ENCODE data around the gene LEO1. TPM values are rescaled to one million over a fixed set of nuclear protein-coding genes. Genes with fewer than 3 reads are reported as not detected.
A peak's percentile ranks its signal among the peaks of the same experiment; 100 is the strongest.

The LEO1 gene
- total RNA-seq, 1 donor: 28.1 TPM

DNA sequence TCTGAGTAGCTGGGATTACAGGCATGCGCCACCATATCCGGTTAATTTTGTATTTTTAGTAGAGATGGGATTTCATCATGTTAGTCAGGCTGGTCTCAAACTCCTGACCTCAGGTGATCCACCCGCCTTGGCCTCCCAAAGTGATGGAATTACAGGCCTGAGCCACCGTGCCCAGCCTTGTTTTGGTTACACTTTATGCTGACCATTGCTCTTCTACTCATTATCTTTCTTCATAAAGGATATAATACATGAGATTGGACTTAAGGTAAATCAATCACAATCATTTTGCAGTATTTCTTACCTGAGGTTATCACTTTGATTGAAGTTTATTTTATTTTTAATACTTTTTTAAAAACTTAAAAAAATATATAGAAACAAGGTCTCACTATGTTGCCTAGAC, 2.2 kb upstream of the LEO1 start:
- TF ChIP-seq CTCF (IDR thresholded peaks at IDR 0.05; ENCODE audit: insufficient read depth, low read depth, low read length): no peak
- DNase-seq (ENCODE audit: low read depth): no peak
- no peak overlapping the region for H3K4me3 ChIP-seq (ENCODE audit: low read depth, low read length)

DNA sequence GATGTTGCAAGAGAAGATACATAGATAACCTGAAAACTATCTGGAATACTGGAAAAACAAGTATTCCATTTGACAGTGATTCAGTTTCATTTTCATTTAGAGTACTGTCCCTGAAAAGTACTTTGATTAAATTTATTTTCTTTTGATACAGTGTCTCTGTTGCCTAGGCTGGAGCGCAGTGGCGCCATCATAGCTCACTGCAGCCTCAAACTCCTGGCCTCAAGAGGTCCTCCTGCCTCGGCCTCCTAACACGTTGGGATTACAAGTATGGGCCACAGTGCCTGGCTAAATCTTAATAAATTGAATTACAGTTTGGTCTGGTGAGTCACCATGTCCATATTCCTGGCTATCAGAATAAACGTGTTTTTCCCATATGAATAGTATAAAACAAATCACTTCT, 1.6 kb upstream of the LEO1 start:
- DNase-seq (ENCODE audit: low read depth): no peak
- no peak for TF ChIP-seq CTCF (IDR thresholded peaks at IDR 0.05; ENCODE audit: insufficient read depth, low read depth, low read length)
- no peak overlapping the region for H3K4me3 ChIP-seq (ENCODE audit: low read depth, low read length)

DNA sequence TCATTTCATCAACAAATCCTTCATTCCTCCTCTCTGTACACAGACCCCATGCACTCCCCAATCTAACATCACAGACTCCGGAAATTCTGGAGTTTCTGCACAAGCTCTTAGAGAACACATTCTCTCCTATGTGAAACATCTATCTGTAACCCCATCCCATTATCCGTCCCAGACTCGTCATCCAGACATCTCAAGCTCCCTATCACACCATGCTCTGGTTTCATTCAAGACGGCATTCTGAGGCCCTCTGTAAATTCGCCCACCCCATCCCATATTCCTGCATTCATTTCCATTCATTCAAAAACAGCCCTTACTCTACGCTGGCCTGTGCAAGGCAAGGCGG, 575 bp downstream of the LEO1 start:
- no peak for TF ChIP-seq CTCF (IDR thresholded peaks at IDR 0.05; ENCODE audit: insufficient read depth, low read depth, low read length)

GRCh38 chr15:51970132-51970817, 1.3 kb downstream of the LEO1 start:
- H3K4me3 ChIP-seq (ENCODE audit: low read depth, low read length): peak overlapping the region; percentile 75
- DNase-seq (ENCODE audit: low read depth): no peak
- TF ChIP-seq CTCF (IDR thresholded peaks at IDR 0.05; ENCODE audit: insufficient read depth, low read depth, low read length): no peak

More for the DNA sequence above, 575 bp downstream of the LEO1 start:
- H3K4me3 ChIP-seq (ENCODE audit: low read depth, low read length): peak overlapping the region; percentile 75
- no peak for DNase-seq (ENCODE audit: low read depth)

DNA sequence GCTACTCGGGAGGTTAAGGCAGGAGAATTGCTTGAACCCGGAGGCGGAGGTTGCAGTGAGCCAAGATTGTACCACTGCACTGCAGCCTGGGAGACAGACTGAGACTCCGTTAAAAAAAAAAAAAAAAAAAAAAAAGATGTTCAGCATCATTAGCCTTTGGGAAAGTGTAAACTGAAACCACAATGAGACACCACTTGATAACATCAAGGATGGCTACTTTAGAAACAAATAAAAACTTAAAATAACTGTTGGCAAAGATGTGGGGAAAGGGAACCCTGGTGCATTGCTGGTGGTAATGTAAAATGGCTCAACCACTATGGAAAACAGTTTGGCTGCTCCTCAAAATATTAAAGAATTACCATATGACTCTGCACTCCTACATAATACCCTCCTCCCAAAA, 1.9 kb downstream of the LEO1 start:
- no peak overlapping the region for H3K4me3 ChIP-seq (ENCODE audit: low read depth, low read length)
- TF ChIP-seq CTCF (IDR thresholded peaks at IDR 0.05; ENCODE audit: insufficient read depth, low read depth, low read length): no peak
- DNase-seq (ENCODE audit: low read depth): peak; percentile 61

GRCh38 chr15:51967583-51967982, 4.0 kb downstream of the LEO1 start:
- no peak for DNase-seq (ENCODE audit: low read depth)
- TF ChIP-seq CTCF (IDR thresholded peaks at IDR 0.05; ENCODE audit: insufficient read depth, low read depth, low read length): no peak
- no peak overlapping the region for H3K4me3 ChIP-seq (ENCODE audit: low read depth, low read length)

GRCh38 chr15:51966192-51966591, 5.4 kb downstream of the LEO1 start:
- no peak overlapping the region for H3K4me3 ChIP-seq (ENCODE audit: low read depth, low read length)
- no peak for TF ChIP-seq CTCF (IDR thresholded peaks at IDR 0.05; ENCODE audit: insufficient read depth, low read depth, low read length)
- DNase-seq (ENCODE audit: low read depth): no peak
